ENCODE results near the gene CLEC18C. TPM values are rescaled to one million over a fixed set of nuclear protein-coding genes. Genes with fewer than 3 reads are reported as not detected.
A peak's percentile ranks its signal among the peaks of the same experiment; 100 is the strongest.
"Not testable (repeated sequence)": the region's sequence is repeated elsewhere in the genome, so short reads cannot be mapped to it uniquely, and the experiment has no call there.

The CLEC18C gene
- total RNA-seq, 1 donor from 2014 or later: 0.44 TPM

GRCh38 chr16:70159355-70160348 is 13.9 kb upstream of the CLEC18C start:
- ATAC-seq: no peak

- ATAC-seq: no peak
Measured at GRCh38 chr16:70160388-70160787, 13.2 kb upstream of the CLEC18C start.

- ATAC-seq: no peak
Measured at GRCh38 chr16:70160821-70161220, 12.8 kb upstream of the CLEC18C start.

- no peak for ATAC-seq
Measured at GRCh38 chr16:70161350-70161749, 12.2 kb upstream of the CLEC18C start.

- peak; percentile 84 for ATAC-seq
Measured at GRCh38 chr16:70162041-70162451, 11.5 kb upstream of the CLEC18C start.

GRCh38 chr16:70163596-70163995 is 10.0 kb upstream of the CLEC18C start:
- ATAC-seq: no peak

GRCh38 chr16:70166688-70167087 is 6.9 kb upstream of the CLEC18C start:
- ATAC-seq: not testable (repeated sequence)

GRCh38 chr16:70173916-70174315 is 329 bp downstream of the CLEC18C start:
- peak; percentile 9 for ATAC-seq

- ATAC-seq: peak; percentile 24
Measured at GRCh38 chr16:70174387-70174932, 873 bp downstream of the CLEC18C start.

- peak; percentile 53 for ATAC-seq
Measured at GRCh38 chr16:70187858-70188607, 14.4 kb downstream of the CLEC18C start.

- peak; percentile 49 for ATAC-seq
Measured at GRCh38 chr16:70188608-70188915, 15.0 kb downstream of the CLEC18C start.

GRCh38 chr16:70190574-70190973 is 17.0 kb downstream of the CLEC18C start:
- ATAC-seq: not testable (repeated sequence)

GRCh38 chr16:70196683-70197300 is 23.2 kb downstream of the CLEC18C start:
- peak; percentile 55 for ATAC-seq

GRCh38 chr16:70197611-70198010 is 24.0 kb downstream of the CLEC18C start:
- ATAC-seq: peak; percentile 23

GRCh38 chr16:70198230-70198629 is 24.6 kb downstream of the CLEC18C start:
- ATAC-seq: not testable (repeated sequence)

GRCh38 chr16:70198666-70199065 is 25.1 kb downstream of the CLEC18C start:
- ATAC-seq: peak; percentile 25

GRCh38 chr16:70199170-70199569 is 25.6 kb downstream of the CLEC18C start:
- ATAC-seq: not testable (repeated sequence)

GRCh38 chr16:70200063-70200462 is 26.5 kb downstream of the CLEC18C start:
- ATAC-seq: not testable (repeated sequence)

GRCh38 chr16:70203508-70203907 is 29.9 kb downstream of the CLEC18C start:
- not testable (repeated sequence) for ATAC-seq

- ATAC-seq: not testable (repeated sequence)
Measured at GRCh38 chr16:70204010-70204409, 30.4 kb downstream of the CLEC18C start.

- ATAC-seq: not testable (repeated sequence)
Measured at GRCh38 chr16:70204668-70205405, 31.2 kb downstream of the CLEC18C start.

- not testable (repeated sequence) for ATAC-seq
Measured at GRCh38 chr16:70206382-70206781, 32.8 kb downstream of the CLEC18C start.
